ENCODE measurements around the gene UBC. TPM values are rescaled to one million over a fixed set of nuclear protein-coding genes. Genes with fewer than 3 reads are reported as not detected.
"Not testable (repeated sequence)": the region's sequence is repeated elsewhere in the genome, so short reads cannot be mapped to it uniquely, and the experiment has no call there.

UBC gene
- total RNA-seq, 1 experiment from 2014 or later: 1,166 TPM

GRCh38 chr12:124940143-124940392, 25.6 kb upstream of the UBC start:
- Histone ChIP-seq H3K36me3 (peaks cover 10% of the 10 kb centered on the region), H3K4me3 (peak overlapping the region; percentile 9; the same call in 1 of the 2 replicates), H3K27me3 (no peaks in the 10 kb centered on the region), H3K9me3 (no peaks in the 10 kb centered on the region)
- peak; percentile 93 for DNase-seq

GRCh38 chr12:124939421-124940142, 25.1 kb upstream of the UBC start:
- H3K27me3 ChIP-seq: no peaks in the 10 kb centered on the region
- H3K4me3 ChIP-seq: peak overlapping the region; percentile 39
- no peaks in the 10 kb centered on the region for H3K9me3 ChIP-seq
- DNase-seq: peak; percentile 84
- H3K36me3 ChIP-seq: peaks cover 10% of the 10 kb centered on the region

- Histone ChIP-seq H3K4me3 (peak overlapping the region; percentile 39), H3K27me3 (no peaks in the 10 kb centered on the region), H3K9me3 (no peaks in the 10 kb centered on the region), H3K36me3 (peaks cover 8% of the 10 kb centered on the region)
- DNase-seq: peak; percentile 74
Observed at GRCh38 chr12:124939079-124939420, 24.6 kb upstream of the UBC start.

GRCh38 chr12:124938587-124938986, 24.1 kb upstream of the UBC start:
- H3K4me3 ChIP-seq: peak overlapping the region; percentile 39
- no peaks in the 10 kb centered on the region for H3K27me3 ChIP-seq
- DNase-seq: no peak
- H3K36me3 ChIP-seq: peaks cover 7% of the 10 kb centered on the region
- H3K9me3 ChIP-seq: no peaks in the 10 kb centered on the region

GRCh38 chr12:124938108-124938507, 23.7 kb upstream of the UBC start:
- Histone ChIP-seq H3K9me3 (no peaks in the 10 kb centered on the region), H3K4me3 (peak overlapping the region; percentile 39)
- no peak for DNase-seq

GRCh38 chr12:124931528-124931927, 17.1 kb upstream of the UBC start:
- not testable (repeated sequence) for DNase-seq, H3K9me3 ChIP-seq, H3K4me3 ChIP-seq, H3K36me3 ChIP-seq, H3K27me3 ChIP-seq

More at GRCh38 chr12:124938108-124938507, 23.7 kb upstream of the UBC start:
- Histone ChIP-seq H3K36me3 (peaks cover 6% of the 10 kb centered on the region), H3K27me3 (no peaks in the 10 kb centered on the region)

- H3K9me3 ChIP-seq: no peaks in the 10 kb centered on the region
- no peaks in the 10 kb centered on the region for H3K27me3 ChIP-seq
- H3K4me3 ChIP-seq: no peak overlapping the region
- DNase-seq: no peak
- H3K36me3 ChIP-seq: no peaks in the 10 kb centered on the region
Observed at GRCh38 chr12:124930586-124930985, 16.1 kb upstream of the UBC start.

GRCh38 chr12:124929649-124930419, 15.4 kb upstream of the UBC start:
- H3K9me3 ChIP-seq: no peaks in the 10 kb centered on the region

GRCh38 chr12:124928912-124929530, 14.6 kb upstream of the UBC start:
- Histone ChIP-seq H3K9me3 (no peaks in the 10 kb centered on the region), H3K36me3 (no peaks in the 10 kb centered on the region), H3K27me3 (no peaks in the 10 kb centered on the region), H3K4me3 (no peak overlapping the region)
- DNase-seq: no peak

More at GRCh38 chr12:124929649-124930419, 15.4 kb upstream of the UBC start:
- H3K4me3 ChIP-seq: no peak overlapping the region
- no peaks in the 10 kb centered on the region for H3K27me3 ChIP-seq
- H3K36me3 ChIP-seq: no peaks in the 10 kb centered on the region
- no peak for DNase-seq

GRCh38 chr12:124928095-124928911, 13.9 kb upstream of the UBC start:
- Histone ChIP-seq H3K4me3 (peak overlapping the region; percentile 77), H3K27me3 (no peaks in the 10 kb centered on the region), H3K36me3 (no peaks in the 10 kb centered on the region), H3K9me3 (no peaks in the 10 kb centered on the region)
- no peak for DNase-seq

- Histone ChIP-seq H3K36me3 (no peaks in the 10 kb centered on the region), H3K27me3 (no peaks in the 10 kb centered on the region), H3K9me3 (no peaks in the 10 kb centered on the region), H3K4me3 (peak overlapping the region; percentile 77)
- DNase-seq: peak; percentile 74
Observed at GRCh38 chr12:124927201-124928094, 13.0 kb upstream of the UBC start.

- not testable (repeated sequence) for DNase-seq, H3K9me3 ChIP-seq, H3K27me3 ChIP-seq, H3K4me3 ChIP-seq, H3K36me3 ChIP-seq
Observed at GRCh38 chr12:124925782-124926181, 11.3 kb upstream of the UBC start.

GRCh38 chr12:124925117-124925516, 10.7 kb upstream of the UBC start:
- Histone ChIP-seq H3K27me3 (no peaks in the 10 kb centered on the region), H3K9me3 (no peaks in the 10 kb centered on the region), H3K36me3 (no peaks in the 10 kb centered on the region), H3K4me3 (no peak overlapping the region)
- no peak for DNase-seq

- H3K27me3 ChIP-seq: no peaks in the 10 kb centered on the region
- 0 out of 2 replicates have a peak overlapping the region, but pooled peaks have one; percentile 7 for H3K4me3 ChIP-seq
- no peaks in the 10 kb centered on the region for H3K9me3 ChIP-seq
- H3K36me3 ChIP-seq: no peaks in the 10 kb centered on the region
- peak; percentile 81 for DNase-seq
Observed at GRCh38 chr12:124923905-124924734, 9.7 kb upstream of the UBC start.

Measured in MG63 (cell line).